Measurements from ENCODE around the gene UBL7. TPM values are rescaled to one million over a fixed set of nuclear protein-coding genes. Genes with fewer than 3 reads are reported as not detected.

The UBL7 gene
- total and polyA plus RNA-seq, 8 donors: 32.7 to 68.3 (median 60.1) TPM

DNA sequence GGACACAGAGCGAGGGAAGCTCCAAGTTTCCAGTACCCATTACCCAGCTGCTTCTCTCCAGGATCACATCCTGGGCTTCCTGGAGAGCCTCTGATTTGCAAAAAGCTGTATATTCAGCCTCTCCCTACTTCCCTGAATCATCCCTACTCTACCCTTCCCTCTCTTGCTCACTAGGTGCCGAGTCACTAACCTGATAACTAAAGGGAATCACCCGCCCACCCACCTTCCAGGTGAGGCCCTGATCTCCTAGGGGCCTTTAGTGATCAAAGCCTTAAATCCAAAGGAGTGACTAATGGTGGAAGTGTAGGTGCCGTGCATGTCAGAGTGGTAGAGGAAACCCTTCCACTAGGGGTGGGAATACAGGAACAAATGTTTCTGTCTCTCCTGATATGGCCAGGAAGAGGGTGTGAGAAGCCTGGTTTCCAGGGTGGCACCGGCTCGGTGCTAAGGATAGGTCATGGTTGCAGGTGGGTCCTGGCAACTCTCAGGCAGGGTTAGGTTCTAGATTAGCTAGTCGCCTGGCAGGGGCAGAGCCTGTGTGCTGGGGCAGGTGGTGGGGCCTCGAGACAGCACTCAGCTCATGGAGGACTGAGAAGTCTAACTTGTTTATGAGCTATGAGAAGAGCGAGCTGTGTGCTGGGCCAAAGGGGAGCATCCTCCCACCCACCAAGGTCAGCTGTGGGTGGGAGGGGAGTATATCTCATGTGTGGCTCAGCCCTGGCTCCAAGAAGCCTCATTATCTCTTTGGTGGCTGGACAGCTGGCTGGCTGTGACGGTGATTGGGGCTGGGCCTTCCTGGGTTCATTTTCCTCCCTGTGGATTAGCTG is 37.3 kb downstream of the UBL7 start:
- Histone ChIP-seq H3K27ac (no peak overlapping the region), H3K4me3 (no peak overlapping the region), H3K27me3 (no peaks in the 10 kb centered on the region), H3K36me3 (no peaks in the 10 kb centered on the region), H3K9me3 (no peaks in the 10 kb centered on the region), H3K4me1 (peaks cover 0 to 18% of the 10 kb centered on the region in 2 donors)
- peak in 1 of 4 donors; percentile 37 for DNase-seq
- intact Hi-C loops (cut with DNase I): no loop called here
- TF ChIP-seq, protein P1, sequence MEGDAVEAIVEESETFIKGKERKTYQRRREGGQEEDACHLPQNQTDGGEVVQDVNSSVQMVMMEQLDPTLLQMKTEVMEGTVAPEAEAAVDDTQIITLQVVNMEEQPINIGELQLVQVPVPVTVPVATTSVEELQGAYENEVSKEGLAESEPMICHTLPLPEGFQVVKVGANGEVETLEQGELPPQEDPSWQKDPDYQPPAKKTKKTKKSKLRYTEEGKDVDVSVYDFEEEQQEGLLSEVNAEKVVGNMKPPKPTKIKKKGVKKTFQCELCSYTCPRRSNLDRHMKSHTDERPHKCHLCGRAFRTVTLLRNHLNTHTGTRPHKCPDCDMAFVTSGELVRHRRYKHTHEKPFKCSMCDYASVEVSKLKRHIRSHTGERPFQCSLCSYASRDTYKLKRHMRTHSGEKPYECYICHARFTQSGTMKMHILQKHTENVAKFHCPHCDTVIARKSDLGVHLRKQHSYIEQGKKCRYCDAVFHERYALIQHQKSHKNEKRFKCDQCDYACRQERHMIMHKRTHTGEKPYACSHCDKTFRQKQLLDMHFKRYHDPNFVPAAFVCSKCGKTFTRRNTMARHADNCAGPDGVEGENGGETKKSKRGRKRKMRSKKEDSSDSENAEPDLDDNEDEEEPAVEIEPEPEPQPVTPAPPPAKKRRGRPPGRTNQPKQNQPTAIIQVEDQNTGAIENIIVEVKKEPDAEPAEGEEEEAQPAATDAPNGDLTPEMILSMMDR (IDR thresholded peaks at IDR 0.05): no peak
- ATAC-seq: no peak

DNA sequence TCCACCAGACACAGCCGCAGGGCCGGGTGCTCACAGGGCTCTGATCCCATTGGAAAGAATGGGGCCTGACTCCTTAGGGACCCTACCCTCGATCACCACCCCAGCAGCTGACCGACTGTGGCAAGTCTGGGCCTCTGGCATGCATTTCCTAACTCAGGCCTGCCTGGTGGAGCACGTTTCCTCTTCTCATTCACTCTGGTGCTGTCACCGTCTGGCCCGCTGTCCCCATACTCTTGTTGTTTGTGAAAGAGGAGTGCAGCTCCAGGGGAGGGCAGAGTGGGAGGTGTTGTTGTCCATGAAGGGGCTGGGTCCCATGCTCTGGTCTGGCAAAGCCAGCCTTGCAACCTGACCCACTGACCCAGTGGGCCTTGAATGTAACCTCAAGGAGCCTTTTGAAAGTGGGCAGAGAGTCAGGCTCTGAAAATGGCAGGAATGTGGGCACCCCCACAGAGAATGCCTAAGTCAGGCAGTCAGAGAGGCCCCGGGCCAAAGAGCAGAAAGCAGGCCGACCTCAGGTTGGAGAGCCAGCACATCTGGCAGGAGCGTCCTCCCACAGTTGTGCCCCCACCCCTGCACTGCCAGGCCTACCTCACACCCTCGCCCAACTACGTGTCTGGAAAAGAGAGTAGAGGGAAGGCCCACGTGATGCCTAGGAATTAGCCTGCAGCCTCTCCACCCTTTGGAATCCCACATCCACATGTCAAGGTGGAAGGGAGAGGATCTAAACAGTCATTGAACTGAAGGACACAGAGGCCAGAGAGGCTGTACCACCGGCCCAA is 38.1 kb downstream of the UBL7 start:
- DNase-seq (peak in 1 of 4 donors; percentile 37), ATAC-seq (peak; percentile 46)
- Histone ChIP-seq H3K27ac (no peak overlapping the region), H3K9me3 (no peaks in the 10 kb centered on the region), H3K36me3 (peaks cover 0 to 1% of the 10 kb centered on the region in 2 donors), H3K4me1 (peaks cover 0 to 12% of the 10 kb centered on the region in 2 donors), H3K27me3 (no peaks in the 10 kb centered on the region), H3K4me3 (no peak overlapping the region)
- intact Hi-C loops (cut with DNase I): no loop called here
- TF ChIP-seq, protein P1 (IDR thresholded peaks at IDR 0.05): no peak

DNA sequence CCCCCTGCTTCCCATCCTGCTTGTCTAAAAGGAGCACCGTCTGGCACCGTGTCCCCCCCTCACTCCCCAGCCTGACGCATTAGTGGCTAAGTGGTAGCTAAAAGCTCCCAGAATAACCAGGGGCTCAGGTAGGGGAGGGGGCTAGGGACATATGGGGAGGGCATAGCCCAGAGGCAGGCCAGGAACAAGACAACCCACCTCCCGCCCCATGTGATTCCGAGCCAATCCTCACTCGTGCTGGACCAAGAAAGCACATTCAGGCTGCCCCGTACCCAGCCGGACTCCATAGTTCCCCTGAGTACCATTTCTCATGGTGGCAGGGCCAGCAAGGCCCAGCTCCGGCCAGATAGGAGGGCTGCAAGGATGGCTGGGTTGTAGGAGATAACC is 38.7 kb downstream of the UBL7 start:
- H3K4me3 ChIP-seq: no peak overlapping the region
- no peaks in the 10 kb centered on the region for H3K9me3 ChIP-seq
- ATAC-seq: no peak
- intact Hi-C loops (cut with DNase I): no loop called here
- peaks cover 0 to 7% of the 10 kb centered on the region in 2 donors for H3K36me3 ChIP-seq
- no peaks in the 10 kb centered on the region for H3K27me3 ChIP-seq
- peak in 1 of 4 donors; percentile 35 for DNase-seq
- H3K4me1 ChIP-seq: peaks cover 0 to 12% of the 10 kb centered on the region in 2 donors
- H3K27ac ChIP-seq: no peak overlapping the region
- TF ChIP-seq, protein P1 (IDR thresholded peaks at IDR 0.05): no peak

DNA sequence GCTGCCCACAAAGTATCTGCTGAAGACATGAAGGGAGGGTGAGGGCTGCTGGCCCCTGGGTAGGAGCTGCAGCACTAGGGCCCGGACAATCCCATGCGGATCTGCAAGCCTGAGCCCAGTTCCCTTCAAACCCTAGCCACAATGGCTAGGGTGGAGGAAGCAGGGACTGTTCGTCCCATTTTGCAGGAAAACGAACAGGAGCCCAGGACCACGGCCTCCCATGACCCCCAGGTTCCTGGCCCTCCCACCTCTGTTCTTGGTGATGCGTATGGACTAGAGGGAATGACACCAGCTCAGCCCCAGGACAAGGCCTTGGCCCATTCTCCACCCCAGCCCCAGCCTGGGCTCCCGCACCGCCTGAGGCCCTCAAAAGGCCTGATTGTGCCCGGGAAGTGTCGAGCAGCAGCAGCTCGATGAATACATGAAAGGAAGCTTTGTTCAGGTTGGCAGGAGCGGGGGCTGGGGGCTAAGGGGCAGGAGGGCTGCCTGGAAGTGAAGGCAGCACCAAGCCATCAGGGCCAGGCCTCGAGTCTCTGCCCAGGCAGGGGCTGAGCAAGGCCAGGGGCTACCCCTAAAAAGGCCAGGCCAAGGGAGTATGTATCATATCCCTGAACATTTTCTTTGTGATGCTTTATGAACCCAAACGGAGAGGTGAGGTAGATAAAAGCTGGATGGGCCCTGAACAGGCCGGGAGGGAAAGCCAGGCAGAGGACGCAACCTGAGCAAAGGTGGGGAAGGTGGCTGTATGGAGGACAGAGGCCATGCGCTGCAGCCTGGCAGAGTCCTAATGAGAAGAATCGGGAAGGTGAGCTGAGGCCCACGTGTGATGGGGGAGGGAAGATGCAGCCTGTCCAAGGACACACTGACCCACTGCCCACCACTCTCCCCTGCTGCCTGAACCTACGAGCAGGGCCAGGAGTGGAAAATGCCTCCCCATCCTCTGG is 39.4 kb downstream of the UBL7 start:
- TF ChIP-seq, protein P1 (IDR thresholded peaks at IDR 0.05): no peak
- Histone ChIP-seq H3K27ac (no peak overlapping the region), H3K4me3 (no peak overlapping the region), H3K4me1 (peaks cover 0 to 12% of the 10 kb centered on the region in 2 donors), H3K36me3 (peaks cover 0 to 9% of the 10 kb centered on the region in 2 donors), H3K9me3 (no peaks in the 10 kb centered on the region), H3K27me3 (no peaks in the 10 kb centered on the region)
- peak in 1 of 4 donors; percentile 56 for DNase-seq
- no peak for ATAC-seq
- intact Hi-C loops (cut with DNase I): no loop called here
